HG03103 (cell line): ENCODE results near the gene DTWD1.
"Not testable (repeated sequence)": the region's sequence is repeated elsewhere in the genome, so short reads cannot be mapped to it uniquely, and the experiment has no call there.

Experiments
- ATAC-seq: cut with Tn5 transposase; IDR thresholded peaks from one replicate; pipeline ENCODE4 v1.9.1; 2021; ENCODE audit warnings: low read depth; ENCODE audit not compliant: unreplicated experiment

The DTWD1 gene

GRCh38 chr15:49620658-49621368 lies at the start of gene DTWD1, which contains the start of gene FAM227B:
Gene DTWD1 (plus strand): TSS chr15:49621048. CDS start chr15:49625168, 4,120 bp downstream.
Gene FAM227B (minus strand): TSS chr15:49620818. CDS start chr15:49615171, 5,647 bp downstream.
- ATAC-seq: peak; percentile 98

- ATAC-seq: no peak
Measured at GRCh38 chr15:49573421-49573820, 47.4 kb upstream of the DTWD1 start.

GRCh38 chr15:49589030-49589429 lies 31.8 kb upstream of the DTWD1 start:
- peak; percentile 73 for ATAC-seq

GRCh38 chr15:49592829-49593316 lies 28.0 kb upstream of the DTWD1 start:
- ATAC-seq: not testable (repeated sequence)

GRCh38 chr15:49604625-49605409 lies 16.0 kb upstream of the DTWD1 start:
- no peak for ATAC-seq

GRCh38 chr15:49605588-49605987 lies 15.3 kb upstream of the DTWD1 start:
- ATAC-seq: no peak

GRCh38 chr15:49606594-49606993 lies 14.3 kb upstream of the DTWD1 start:
- ATAC-seq: no peak

GRCh38 chr15:49610157-49610918 lies 10.5 kb upstream of the DTWD1 start:
- ATAC-seq: no peak

- ATAC-seq: not testable (repeated sequence)
Measured at GRCh38 chr15:49612240-49612639, 8.6 kb upstream of the DTWD1 start.

GRCh38 chr15:49619226-49619625 lies 1.6 kb upstream of the DTWD1 start:
- no peak for ATAC-seq

GRCh38 chr15:49620199-49620598 lies 649 bp upstream of the DTWD1 start:
- no peak for ATAC-seq

GRCh38 chr15:49621401-49621811 lies 558 bp downstream of the DTWD1 start:
- ATAC-seq: no peak

- ATAC-seq: no peak
Measured at GRCh38 chr15:49621887-49622286, 1.0 kb downstream of the DTWD1 start.

GRCh38 chr15:49622561-49622960 lies 1.7 kb downstream of the DTWD1 start:
- no peak for ATAC-seq

- no peak for ATAC-seq
Measured at GRCh38 chr15:49624056-49624455, 3.2 kb downstream of the DTWD1 start.

- ATAC-seq: no peak
Measured at GRCh38 chr15:49625460-49626036, 4.7 kb downstream of the DTWD1 start.

- no peak for ATAC-seq
Measured at GRCh38 chr15:49627407-49627877, 6.6 kb downstream of the DTWD1 start.

GRCh38 chr15:49628379-49628778 lies 7.5 kb downstream of the DTWD1 start:
- no peak for ATAC-seq

GRCh38 chr15:49637857-49638256 lies 17.0 kb downstream of the DTWD1 start:
- no peak for ATAC-seq

- ATAC-seq: no peak
Measured at GRCh38 chr15:49644364-49644794, 23.5 kb downstream of the DTWD1 start.
